ENCODE measurements around the gene STAB2. TPM values are rescaled to one million over a fixed set of nuclear protein-coding genes. Genes with fewer than 3 reads are reported as not detected.

STAB2 gene
- total and polyA plus RNA-seq, 2 donors (not counting 1 experiment from before 2014, with no cell fraction given) = not detected

DNA sequence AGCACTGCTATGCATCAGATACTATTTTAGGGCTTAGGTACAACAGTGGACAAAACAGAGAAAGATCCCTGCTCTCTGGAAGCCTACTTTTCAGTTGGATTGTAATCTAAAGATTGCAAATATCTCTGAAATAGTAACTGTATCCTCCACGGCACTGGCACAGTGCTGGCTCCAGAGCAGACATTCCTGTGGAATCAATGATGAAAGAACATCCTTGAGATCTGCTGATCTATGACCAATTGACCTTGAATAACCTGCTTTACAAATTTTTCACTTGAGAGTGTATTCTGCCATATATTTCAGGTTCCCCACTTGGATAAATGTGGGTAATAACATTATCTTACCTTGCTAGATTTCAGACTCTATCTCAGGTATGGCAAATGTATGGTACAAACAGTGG, 3.2 kb downstream of the STAB2 start:
- no peaks in the 10 kb centered on the region for H3K4me1 Mint-ChIP-seq
- ChIA-PET CTCF (no interaction called here), POLR2A (no interaction called here)
- no peak overlapping the region for H3K4me3 ChIP-seq (ENCODE audit: control extremely low read depth in 1 of 5, extremely low read depth in 1 of 5, insufficient read depth in 1 of 5, low read depth in 2 of 5, low read length in 4 of 5)
- no peak overlapping the region for H3K9ac ChIP-seq (ENCODE audit: low read length)
- peaks cover 0 to 2% (median 0%) of the 10 kb centered on the region in 4 experiments for H3K27me3 ChIP-seq (replicated peaks in 1 of 4; ENCODE audit: control extremely low read depth in 1 of 4, control insufficient read depth in 3 of 4, insufficient read depth in 4 of 4, low read length in 3 of 4)
- TF ChIP-seq EZH2 (IDR thresholded peaks at IDR 0.05; ENCODE audit: borderline replicate concordance, insufficient read depth, low read depth, low read length, poor library complexity, severe bottlenecking) = no peak
- H3K9me3 ChIP-seq (ENCODE audit: control extremely low read depth in 1 of 3, control insufficient read depth in 2 of 3, insufficient read depth in 1 of 3, low read length in 2 of 3) = no peaks in the 10 kb centered on the region
- H3K79me2 ChIP-seq (ENCODE audit: control insufficient read depth, insufficient read depth, low read length) = no peaks in the 10 kb centered on the region
- H3K9me3 Mint-ChIP-seq (ENCODE audit: insufficient read depth) = peaks cover 3% of the 10 kb centered on the region
- H3K36me3 ChIP-seq (replicated peaks in 1 of 2; ENCODE audit: control extremely low read depth in 1 of 2, control insufficient read depth in 1 of 2, extremely low read depth in 1 of 2, insufficient read depth in 2 of 2, low read length in 1 of 2) = no peaks in the 10 kb centered on the region
- 100% methylated on average over 1 of the region's 1 CpG for WGBS (ENCODE audit: insufficient coverage)
- H4K20me1 ChIP-seq (ENCODE audit: control insufficient read depth, insufficient read depth, low read length, poor library complexity, severe bottlenecking) = no peaks in the 10 kb centered on the region
- intact Hi-C loops (cut with micrococcal nuclease) = no loop called here
- H3K4me2 ChIP-seq (replicated peaks; ENCODE audit: low read depth, low read length, poor library complexity, severe bottlenecking) = no peak overlapping the region
- H2AFZ ChIP-seq (ENCODE audit: insufficient read depth, low read depth, low read length, poor library complexity, severe bottlenecking) = no peak overlapping the region
- no peak for ATAC-seq (ENCODE audit: low read depth)
- H3K27ac Mint-ChIP-seq = no peak overlapping the region
- H3K27me3 Mint-ChIP-seq = peaks cover 15% of the 10 kb centered on the region
- H3K27ac ChIP-seq (ENCODE audit: low read length in 2 of 2) = no peak overlapping the region
- DNase-seq = no peak
- H3K4me1 ChIP-seq (ENCODE audit: control insufficient read depth in 2 of 2, insufficient read depth in 2 of 2, low read length in 2 of 2) = no peaks in the 10 kb centered on the region
- no peak overlapping the region for H3K4me3 Mint-ChIP-seq

DNA sequence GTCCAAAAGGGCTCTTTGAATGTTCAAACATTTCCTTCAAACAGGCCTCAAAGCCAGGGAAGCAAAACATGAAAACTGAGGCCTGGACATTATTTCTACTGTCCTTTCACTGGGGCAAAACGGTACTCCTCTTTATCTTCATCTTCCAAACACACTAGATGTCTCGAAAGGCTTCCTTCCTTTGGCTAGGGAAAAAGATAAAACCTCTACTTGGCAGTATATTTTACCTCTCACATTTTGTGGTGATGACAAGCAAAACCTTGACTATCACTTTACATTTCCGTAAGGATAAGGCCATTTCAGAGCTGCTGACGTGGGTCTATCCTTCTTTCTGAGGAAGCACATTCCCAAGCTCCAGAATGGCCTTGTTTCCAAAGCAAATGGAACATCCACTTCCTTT, 9.9 kb downstream of the STAB2 start:
- H3K27ac Mint-ChIP-seq = no peak overlapping the region
- WGBS (ENCODE audit: insufficient coverage) = 46% methylated on average over 2 of the region's 4 CpGs

More for the DNA sequence above, 9.9 kb downstream of the STAB2 start:
- intact Hi-C loops (cut with micrococcal nuclease) = no loop called here
- H3K4me3 ChIP-seq (ENCODE audit: control extremely low read depth in 1 of 5, extremely low read depth in 1 of 5, insufficient read depth in 1 of 5, low read depth in 2 of 5, low read length in 4 of 5) = no peak overlapping the region
- no peaks in the 10 kb centered on the region for H3K79me2 ChIP-seq (ENCODE audit: control insufficient read depth, insufficient read depth, low read length)
- H3K36me3 ChIP-seq (replicated peaks in 1 of 2; ENCODE audit: control extremely low read depth in 1 of 2, control insufficient read depth in 1 of 2, extremely low read depth in 1 of 2, insufficient read depth in 2 of 2, low read length in 1 of 2) = no peaks in the 10 kb centered on the region
- H3K9me3 Mint-ChIP-seq (ENCODE audit: insufficient read depth) = peaks cover 3% of the 10 kb centered on the region
- no peak overlapping the region for H2AFZ ChIP-seq (ENCODE audit: insufficient read depth, low read depth, low read length, poor library complexity, severe bottlenecking)
- H3K27ac ChIP-seq (ENCODE audit: low read length in 2 of 2) = no peak overlapping the region
- H3K27me3 Mint-ChIP-seq = peaks cover 19% of the 10 kb centered on the region
- H3K4me1 ChIP-seq (ENCODE audit: control insufficient read depth in 2 of 2, insufficient read depth in 2 of 2, low read length in 2 of 2) = no peaks in the 10 kb centered on the region
- ATAC-seq (ENCODE audit: low read depth) = no peak
- H3K4me3 Mint-ChIP-seq = no peak overlapping the region
- H3K27me3 ChIP-seq (replicated peaks in 1 of 4; ENCODE audit: control extremely low read depth in 1 of 4, control insufficient read depth in 3 of 4, insufficient read depth in 4 of 4, low read length in 3 of 4) = peaks cover 0 to 2% (median 0%) of the 10 kb centered on the region in 4 experiments
- no peak for DNase-seq
- CTCF ChIA-PET = no interaction called here
- H4K20me1 ChIP-seq (ENCODE audit: control insufficient read depth, insufficient read depth, low read length, poor library complexity, severe bottlenecking) = no peaks in the 10 kb centered on the region
- no peaks in the 10 kb centered on the region for H3K9me3 ChIP-seq (ENCODE audit: control extremely low read depth in 1 of 3, control insufficient read depth in 2 of 3, insufficient read depth in 1 of 3, low read length in 2 of 3)
- H3K4me2 ChIP-seq (replicated peaks; ENCODE audit: low read depth, low read length, poor library complexity, severe bottlenecking) = no peak overlapping the region
- POLR2A ChIA-PET = no interaction called here
- no peak overlapping the region for H3K9ac ChIP-seq (ENCODE audit: low read length)
- no peaks in the 10 kb centered on the region for H3K4me1 Mint-ChIP-seq
- no peak for TF ChIP-seq EZH2 (IDR thresholded peaks at IDR 0.05; ENCODE audit: borderline replicate concordance, insufficient read depth, low read depth, low read length, poor library complexity, severe bottlenecking)
- TF ChIP-seq, protein P1, sequence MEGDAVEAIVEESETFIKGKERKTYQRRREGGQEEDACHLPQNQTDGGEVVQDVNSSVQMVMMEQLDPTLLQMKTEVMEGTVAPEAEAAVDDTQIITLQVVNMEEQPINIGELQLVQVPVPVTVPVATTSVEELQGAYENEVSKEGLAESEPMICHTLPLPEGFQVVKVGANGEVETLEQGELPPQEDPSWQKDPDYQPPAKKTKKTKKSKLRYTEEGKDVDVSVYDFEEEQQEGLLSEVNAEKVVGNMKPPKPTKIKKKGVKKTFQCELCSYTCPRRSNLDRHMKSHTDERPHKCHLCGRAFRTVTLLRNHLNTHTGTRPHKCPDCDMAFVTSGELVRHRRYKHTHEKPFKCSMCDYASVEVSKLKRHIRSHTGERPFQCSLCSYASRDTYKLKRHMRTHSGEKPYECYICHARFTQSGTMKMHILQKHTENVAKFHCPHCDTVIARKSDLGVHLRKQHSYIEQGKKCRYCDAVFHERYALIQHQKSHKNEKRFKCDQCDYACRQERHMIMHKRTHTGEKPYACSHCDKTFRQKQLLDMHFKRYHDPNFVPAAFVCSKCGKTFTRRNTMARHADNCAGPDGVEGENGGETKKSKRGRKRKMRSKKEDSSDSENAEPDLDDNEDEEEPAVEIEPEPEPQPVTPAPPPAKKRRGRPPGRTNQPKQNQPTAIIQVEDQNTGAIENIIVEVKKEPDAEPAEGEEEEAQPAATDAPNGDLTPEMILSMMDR (IDR thresholded peaks at IDR 0.05) = no peak
